K562 (cell line): ENCODE data around the gene CDYL2. TPM values are rescaled to one million over a fixed set of nuclear protein-coding genes. Genes with fewer than 3 reads are reported as not detected.

ENCODE experiments used
- ATAC-seq: fragments of 200-7000 bp; cut with Tn5 transposase; 3 replicates; pipeline ENCODE4 v1.9.1; 2020; ENCODE audit warnings: moderate library complexity
- BruUV-seq: library from RNA; stranded (reverse); fragments of 400-500 nt; replicated peaks from 2 replicates; lab custom pipeline; 2021; lab: Mats Ljungman, UMichigan
- CTCF ChIA-PET: fragments of 300-600 bp; formaldehyde crosslinking; extraction: SDS; loops from one replicate; lab custom pipeline; 2021; ENCODE audit warnings: low intra/inter-chr PET ratio; lab: Yijun Ruan, JAX
- POLR2A ChIA-PET: fragments of 300-600, 350-650 bp; sonication (Branson Sonifier 250); formaldehyde crosslinking; extraction: SDS; loops from one replicate; lab custom pipeline; 2021; ENCODE audit warnings: antibody characterized with exemption, inconsistent platforms; lab: Yijun Ruan, JAX
- DNase-seq, 4 experiments: peaks; one replicate each; pipeline versions ENCODE4 v3.0.0 to v3.0.0-alpha.2; 2011 to 2018; ENCODE audit warnings: low spot score in 3 of 4, mixed read lengths in 3 of 4; ENCODE audit errors: extremely low read depth in 1 of 4
- FAIRE-seq: peaks from 2 replicates; lab custom pipeline; 2011; peaks lifted over from hg19 to GRCh38; lab: Jason Lieb, UNC
- H2AFZ ChIP-seq: 2 replicates; pipeline ENCODE4 v1.6.0; 2011; ENCODE audit warnings: low read depth, low read length, control low read depth, inconsistent platforms
- H3K27ac ChIP-seq: fragments of 200-600 bp; 3 replicates; pipeline ENCODE4 v1.8.0; 2011; ENCODE audit warnings: low read depth, mild to moderate bottlenecking, control low read depth, inconsistent platforms, low read length, moderate library complexity, mixed read lengths; ENCODE audit errors: extremely low read depth
- H3K27me3 ChIP-seq, 2 experiments: fragments of 300-600 bp in 1 of 2; 2 replicates in 1 of 2; 3 replicates in 1 of 2; pipeline versions ENCODE4 v1.6.0 to v1.8.0; 2011; ENCODE audit warnings: inconsistent platforms in 2 of 2, low read length in 2 of 2, mild to moderate bottlenecking in 1 of 2, mixed read lengths in 1 of 2, moderate library complexity in 1 of 2; ENCODE audit not compliant: control insufficient read depth in 2 of 2, insufficient read depth in 2 of 2
- H3K36me3 ChIP-seq: fragments of 300-600 bp; 3 replicates; pipeline ENCODE4 v1.8.0; 2011; ENCODE audit warnings: mild to moderate bottlenecking, low read length, inconsistent platforms; ENCODE audit not compliant: control insufficient read depth, insufficient read depth
- H3K4me1 ChIP-seq, 2 experiments: fragments of 200-600 bp in 1 of 2; replicated peaks in 1 of 2; 2 replicates in 1 of 2; 3 replicates in 1 of 2; pipeline versions ENCODE4 v1.5.1 to v1.8.0; 2011; ENCODE audit warnings: inconsistent platforms in 2 of 2, low read length in 2 of 2, mild to moderate bottlenecking in 1 of 2, mixed read lengths in 1 of 2, moderate library complexity in 1 of 2; ENCODE audit not compliant: control insufficient read depth in 2 of 2, insufficient read depth in 2 of 2
- H3K4me2 ChIP-seq: 2 replicates; pipeline ENCODE4 v1.6.1; 2011; ENCODE audit warnings: low read length, control low read depth, inconsistent platforms, mixed read lengths; ENCODE audit not compliant: insufficient read depth
- H3K4me3 ChIP-seq: fragments of 200-600 bp; sonication (generic), shearing (Covaris generic); 2 replicates; pipeline ENCODE4 v1.5.1; 2016; ENCODE audit warnings: control low read depth, inconsistent platforms
- H3K79me2 ChIP-seq: fragments of 200-600 bp; 3 replicates; pipeline ENCODE4 v1.8.0; 2011; ENCODE audit warnings: low read length, inconsistent platforms; ENCODE audit not compliant: control insufficient read depth, insufficient read depth
- H3K9ac ChIP-seq, 2 experiments: 2 replicates each; pipeline versions ENCODE4 v1.6.0 to v1.6.1; 2011; ENCODE audit warnings: low read depth in 2 of 2, low read length in 2 of 2, control low read depth in 1 of 2, inconsistent platforms in 1 of 2, mild to moderate bottlenecking in 1 of 2, mixed read lengths in 1 of 2; ENCODE audit not compliant: insufficient read depth in 1 of 2
- H3K9me1 ChIP-seq: one replicate; pipeline ENCODE4 v1.6.0; 2011; ENCODE audit warnings: inconsistent platforms, mild to moderate bottlenecking, low read length, moderate library complexity; ENCODE audit not compliant: control insufficient read depth, insufficient read depth
- H3K9me3 ChIP-seq: replicated peaks from 2 replicates; pipeline ENCODE4 v1.5.1; 2011; ENCODE audit warnings: low read depth, low read length, inconsistent platforms; ENCODE audit not compliant: control insufficient read depth, insufficient read depth
- H4K20me1 ChIP-seq: replicated peaks from 2 replicates; pipeline ENCODE4 v1.6.1; 2011; ENCODE audit warnings: low read length, inconsistent platforms, mixed read lengths; ENCODE audit not compliant: control insufficient read depth, insufficient read depth
- ADNP ChIP-seq: fragments of 200-800 bp; sonication (Bioruptor generic); IDR thresholded peaks from 2 replicates; pipeline ENCODE4 v1.6.1; 2016; ENCODE audit warnings: missing genetic modification characterization, missing compliant biosample characterization
- C11orf30 ChIP-seq: fragments of 450-650 bp; IDR thresholded peaks from 2 replicates; pipeline ENCODE4 v1.6.1; 2016; ENCODE audit warnings: low read depth, mild to moderate bottlenecking
- ID3 ChIP-seq, 2 experiments: fragments of 250-450 bp in 1 of 2; fragments of 450-650 bp in 1 of 2; sonication (Bioruptor Pico) in 1 of 2; IDR thresholded peaks; 2 replicates each; pipeline versions ENCODE4 v1.6.1 to v1.8.0; 2016 to 2021; ENCODE audit warnings: mild to moderate bottlenecking in 2 of 2, moderate library complexity in 2 of 2, missing compliant biosample characterization in 1 of 2, missing genetic modification characterization in 1 of 2
- MAFF ChIP-seq: IDR thresholded peaks from 2 replicates; pipeline ENCODE4 v1.6.1; 2012; ENCODE audit warnings: low read length, improper control_type of control experiment
- NFYB ChIP-seq: IDR thresholded peaks from 2 replicates; pipeline ENCODE4 v1.6.1; 2011; ENCODE audit warnings: mild to moderate bottlenecking, moderate library complexity; ENCODE audit not compliant: insufficient read length; ENCODE audit errors: extremely low read depth
- PHTF2 ChIP-seq: fragments of 250-450 bp; sonication (Bioruptor Pico); IDR thresholded peaks from 2 replicates; pipeline ENCODE4 v1.5.0; 2021; ENCODE audit warnings: mild to moderate bottlenecking
- TAL1 ChIP-seq: fragments of 450-650 bp; IDR thresholded peaks from 2 replicates; pipeline ENCODE4 v1.6.1; 2016; ENCODE audit warnings: mild to moderate bottlenecking
- ZNF316 ChIP-seq: fragments of 450-650 bp; IDR thresholded peaks from 2 replicates; pipeline ENCODE4 v1.6.1; 2016
- ZNF436 ChIP-seq: fragments of 250-450, 450-650 bp; sonication (Bioruptor Pico); formaldehyde crosslinking; IDR thresholded peaks from 2 replicates; pipeline ENCODE4 v1.7.0; 2020; ENCODE audit warnings: mild to moderate bottlenecking
- ZNF583 ChIP-seq: fragments of 250-450 bp; sonication (Bioruptor Pico); IDR thresholded peaks from 2 replicates; pipeline ENCODE4 v1.4.0; 2020
- WGBS: fragments of 100-300 bp; shearing (Covaris generic); methylation state at CpG from one replicate; pipeline ENCODE4 v1.1.6; 2016; ENCODE audit warnings: low coverage, mixed read lengths; ENCODE audit not compliant: insufficient coverage; ENCODE audit errors: missing lambda C conversion rate; 5-methylcytosine and 5-hydroxymethylcytosine counted together
- in situ Hi-C: fragments of 300-500 bp; cut with MboI; formaldehyde crosslinking; loops from 4 replicates; pipeline ENCODE4 v1.15.0; 2018; ENCODE audit warnings: inconsistent platforms, mixed read lengths
- intact Hi-C: fragments of 100-400 bp; cut with micrococcal nuclease; formaldehyde crosslinking; loops from 2 replicates; pipeline ENCODE4 v1.14.2; 2022
- polyA plus RNA-seq, 8 experiments: library from polyadenylated mRNA; depleted of rRNA in 4 of 8; stranded (reverse) in 5 of 8; unstranded in 3 of 8; fragments of >200 nt; fragmentation: Nextera tagmentation in 2 of 8; fragmentation: Illumina TruSeq in 1 of 8; extraction: Ambion mirVana in 2 of 8; extraction: Trizol in 1 of 8; gene quantifications; 2 replicates each; pipeline versions ENCODE4 v1.2.1 to v1.2.3, GENCODE V29; 2011 to 2014; ENCODE audit warnings: inconsistent platforms in 1 of 8, missing spikeins in 1 of 8
- total RNA-seq, 7 experiments: library from RNA; depleted of rRNA in 6 of 7; stranded (reverse); fragments of >200 nt in 6 of 7; fragmentation: Illumina TruSeq in 2 of 7; extraction: Trizol in 2 of 7; gene quantifications; 2 replicates each; pipeline versions ENCODE4 v1.2.1 to v1.2.3, GENCODE V29; 2011 to 2021; ENCODE audit warnings: low replicate concordance in 1 of 7

Gene CDYL2
- total and polyA plus RNA-seq, 9 of the 15 experiments (the other 6 are each of a cell fraction or from before 2014, with no cell fraction given): under 0.01 to 0.04 (median 0.01) TPM; not detected in 6

- Histone ChIP-seq H3K79me2 (no peaks in the 10 kb centered on the region), H3K27ac (no peak overlapping the region), H3K9ac (no peak overlapping the region), H3K4me2 (no peak overlapping the region), H2AFZ (no peak overlapping the region), H3K27me3 (peaks cover 5 to 21% of the 10 kb centered on the region in 2 experiments; a peak in 3 of 5 replicates), H3K9me3 (no peaks in the 10 kb centered on the region), H3K4me1 (no peaks in the 10 kb centered on the region), H4K20me1 (no peaks in the 10 kb centered on the region), H3K36me3 (no peaks in the 10 kb centered on the region), H3K4me3 (no peak overlapping the region), H3K9me1 (no peaks in the 10 kb centered on the region)
- no TSS peak for BruUV-seq
- 0% methylated on average over 1 of the region's 1 CpG for WGBS
- TF ChIP-seq TAL1: no peak
- TF ChIP-seq ZNF436 (CRISPR knock-in tag): no peak
- TF ChIP-seq ID3 (CRISPR knock-in tag; IDR thresholded peaks at IDR 0.05): no peak
- TF ChIP-seq ID3 (tag; IDR thresholded peaks at IDR 0.05): no peak
- TF ChIP-seq ADNP (tag): no peak
- 0 out of 2 replicates have a peak, but pooled peaks have one; percentile 9 for TF ChIP-seq MAFF
- no peak for TF ChIP-seq PHTF2 (CRISPR knock-in tag)
- peak; percentile 46; the same call in 1 of the 2 replicates for TF ChIP-seq ZNF316
- 0 out of 2 replicates have a peak, but pooled peaks have one; percentile 26 for TF ChIP-seq C11orf30
- no peak for TF ChIP-seq ZNF583 (CRISPR knock-in tag)
- TF ChIP-seq NFYB: no peak
- ChIA-PET POLR2A (interaction anchor here (0.6 kb wide), 1 partner anchor 203 kb away, joined by 3 read pairs; no protein-coding TSS in a partner anchor), CTCF (no interaction called here)
- FAIRE-seq (no peak), DNase-seq (no peak), ATAC-seq (no peak)
- intact Hi-C loops (no loop called here), in situ Hi-C loops (no loop called here)
Observed at GRCh38 chr16:80674884-80675283, 129.5 kb downstream of the CDYL2 start.
